ENCODE measurements around the gene CTXN1.
A peak's percentile ranks its signal among the peaks of the same experiment; 100 is the strongest.

The CTXN1 gene

GRCh38 chr19:7912697-7913564 lies 13.0 kb downstream of the CTXN1 start:
- DNase-seq = no peak

DNA sequence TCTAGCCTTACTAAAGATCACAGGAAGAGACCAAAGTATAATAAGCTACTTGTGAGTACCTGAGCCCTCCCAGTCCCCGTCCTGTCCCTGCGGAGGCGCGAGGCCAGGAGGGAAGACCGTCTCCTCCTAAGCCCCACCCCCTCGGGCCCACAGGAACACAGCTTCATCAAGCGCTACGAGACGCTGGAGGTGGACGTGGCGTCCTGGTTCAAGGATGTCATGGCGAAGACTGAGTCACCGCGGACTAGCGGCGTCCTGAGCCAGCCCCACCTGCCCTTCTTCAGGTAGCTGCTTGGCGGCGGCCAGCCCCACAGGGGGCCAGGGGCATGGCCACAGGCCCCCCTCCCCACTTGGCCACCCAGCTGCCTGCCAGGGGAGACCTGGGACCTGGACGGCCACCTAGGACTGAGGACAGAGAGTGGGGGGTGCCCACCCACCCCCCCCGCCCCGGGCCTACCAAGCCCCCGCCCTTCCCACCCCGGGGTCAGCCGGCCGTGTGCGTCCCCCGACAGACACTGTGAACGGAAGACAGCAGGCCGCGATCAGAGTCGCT lies 13.7 kb downstream of the CTXN1 start:
- DNase-seq = no peak

- DNase-seq = no peak
Observed at GRCh38 chr19:7911508-7912143, 14.3 kb downstream of the CTXN1 start.

GRCh38 chr19:7910321-7911161 lies 15.4 kb downstream of the CTXN1 start:
- no peak for DNase-seq

DNA sequence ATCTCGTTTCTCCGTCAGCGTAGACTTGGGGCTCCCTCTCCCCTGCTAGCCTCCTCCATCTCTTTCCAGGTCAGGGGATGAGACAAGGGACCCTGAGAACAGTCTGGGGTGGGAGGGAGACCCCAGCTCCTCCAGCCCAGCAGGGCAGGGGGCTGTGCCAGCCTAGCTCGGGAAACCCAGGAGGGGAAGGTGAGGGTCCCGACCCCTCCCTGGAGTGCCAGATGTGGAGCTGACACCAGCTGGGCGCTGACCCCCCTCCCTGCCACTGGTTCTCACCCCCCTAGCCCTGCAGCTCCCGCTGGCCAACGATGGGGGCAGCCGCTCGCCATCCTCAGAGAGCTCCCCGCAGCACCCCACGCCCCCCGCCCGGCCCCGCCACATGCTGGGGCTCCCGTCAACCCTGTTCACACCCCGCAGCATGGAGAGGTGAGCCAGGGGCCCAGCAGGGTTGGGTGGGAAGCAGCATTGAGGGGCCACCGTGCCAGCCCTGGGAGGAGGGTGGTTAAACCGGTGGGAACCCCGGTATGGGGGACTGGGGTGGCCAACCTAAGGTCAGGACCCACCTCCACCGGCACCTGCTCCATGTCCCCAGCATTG lies 16.4 kb downstream of the CTXN1 start:
- DNase-seq = no peak

- DNase-seq = no peak
Observed at GRCh38 chr19:7908742-7909461, 17.0 kb downstream of the CTXN1 start.

- no peak for DNase-seq
Observed at GRCh38 chr19:7908078-7908699, 17.7 kb downstream of the CTXN1 start.

GRCh38 chr19:7907544-7907943 lies 18.4 kb downstream of the CTXN1 start:
- DNase-seq = no peak

DNA sequence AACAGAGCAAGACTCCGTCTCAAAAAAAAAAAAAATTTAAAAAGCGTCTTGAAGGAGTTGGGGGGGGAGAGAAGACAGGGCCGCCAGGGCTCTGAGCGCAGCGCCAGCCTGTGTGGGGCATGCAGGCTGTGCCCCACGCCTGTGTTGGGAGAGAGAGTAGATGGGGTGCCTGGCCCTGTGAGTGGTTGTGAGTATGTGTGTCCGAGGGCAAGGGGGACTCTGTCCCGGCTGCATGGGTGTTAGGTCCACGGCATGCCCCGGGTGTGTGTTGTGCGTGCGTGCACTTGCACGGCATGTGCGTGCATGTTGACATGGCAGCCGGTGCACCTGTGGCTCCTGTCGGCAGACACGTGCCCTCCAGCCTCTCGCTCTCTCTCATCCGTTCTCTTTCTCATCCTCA lies 18.8 kb downstream of the CTXN1 start:
- DNase-seq = no peak

DNA sequence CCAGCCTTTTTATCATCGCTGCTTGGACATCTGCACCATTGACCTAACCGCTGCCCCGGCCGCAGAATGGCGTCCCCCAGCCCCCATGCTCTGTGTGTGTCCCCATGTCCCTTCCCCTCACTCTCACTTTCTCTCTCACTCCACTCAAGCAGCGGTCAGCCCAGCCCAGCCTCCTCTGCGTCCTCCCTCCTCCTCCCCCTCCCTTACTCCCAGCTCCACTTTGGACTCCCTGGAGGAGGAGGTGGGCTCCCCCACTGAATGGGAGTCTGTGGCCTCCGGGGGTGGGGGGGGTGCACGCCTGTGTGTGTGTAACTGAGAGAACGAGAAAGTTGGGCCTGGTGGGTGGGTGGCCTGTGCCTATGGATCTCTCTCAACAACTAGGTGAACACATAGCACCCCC lies 20.1 kb downstream of the CTXN1 start:
- no peak for DNase-seq

GRCh38 chr19:7905268-7905667 lies 20.7 kb downstream of the CTXN1 start:
- DNase-seq = no peak

DNA sequence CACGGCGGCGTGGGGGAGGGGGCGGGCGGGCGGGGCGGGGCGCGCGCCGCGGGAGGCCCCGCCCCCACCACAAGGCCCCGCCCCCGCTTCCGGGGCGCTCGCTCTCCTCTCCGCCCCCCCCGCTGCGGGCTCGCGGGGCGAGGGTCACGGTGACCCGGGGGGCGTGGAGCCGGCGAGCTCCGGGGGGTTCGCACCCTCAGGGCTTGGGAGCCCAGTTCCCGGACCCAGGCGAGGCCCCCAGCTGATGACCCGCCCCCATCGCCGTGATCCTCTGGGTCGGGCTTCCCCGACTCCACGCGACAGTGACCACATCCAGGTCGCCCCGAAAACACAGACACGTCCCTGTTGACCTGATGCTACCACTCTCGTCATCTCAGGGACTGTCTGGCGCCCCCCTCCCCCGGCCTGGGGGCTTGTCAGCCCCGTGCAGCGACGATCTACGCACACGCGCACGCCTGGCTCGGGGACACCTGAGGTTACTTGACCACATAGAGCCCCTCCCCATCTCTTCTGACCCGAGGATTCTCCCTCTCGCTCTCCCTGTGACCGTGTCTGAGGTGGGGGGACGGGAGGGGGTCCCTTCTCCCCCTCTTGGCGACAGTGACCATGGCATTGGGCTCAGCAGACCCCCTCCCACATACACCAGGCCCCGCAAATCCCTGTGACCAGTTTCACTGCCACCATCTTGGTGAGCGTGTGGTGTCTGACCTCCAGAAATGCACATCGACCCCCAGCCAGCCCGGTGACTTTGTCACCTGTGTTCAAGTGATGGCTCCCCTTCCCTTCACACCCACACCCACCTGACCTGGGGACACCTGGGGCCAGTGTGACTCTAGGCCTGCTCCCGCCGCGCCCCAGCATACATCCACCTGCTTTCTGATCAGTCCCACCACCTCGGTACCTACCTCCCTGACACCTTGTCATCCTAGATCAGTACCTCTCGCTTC lies 21.6 kb downstream of the CTXN1 start:
- no peak for DNase-seq

DNA sequence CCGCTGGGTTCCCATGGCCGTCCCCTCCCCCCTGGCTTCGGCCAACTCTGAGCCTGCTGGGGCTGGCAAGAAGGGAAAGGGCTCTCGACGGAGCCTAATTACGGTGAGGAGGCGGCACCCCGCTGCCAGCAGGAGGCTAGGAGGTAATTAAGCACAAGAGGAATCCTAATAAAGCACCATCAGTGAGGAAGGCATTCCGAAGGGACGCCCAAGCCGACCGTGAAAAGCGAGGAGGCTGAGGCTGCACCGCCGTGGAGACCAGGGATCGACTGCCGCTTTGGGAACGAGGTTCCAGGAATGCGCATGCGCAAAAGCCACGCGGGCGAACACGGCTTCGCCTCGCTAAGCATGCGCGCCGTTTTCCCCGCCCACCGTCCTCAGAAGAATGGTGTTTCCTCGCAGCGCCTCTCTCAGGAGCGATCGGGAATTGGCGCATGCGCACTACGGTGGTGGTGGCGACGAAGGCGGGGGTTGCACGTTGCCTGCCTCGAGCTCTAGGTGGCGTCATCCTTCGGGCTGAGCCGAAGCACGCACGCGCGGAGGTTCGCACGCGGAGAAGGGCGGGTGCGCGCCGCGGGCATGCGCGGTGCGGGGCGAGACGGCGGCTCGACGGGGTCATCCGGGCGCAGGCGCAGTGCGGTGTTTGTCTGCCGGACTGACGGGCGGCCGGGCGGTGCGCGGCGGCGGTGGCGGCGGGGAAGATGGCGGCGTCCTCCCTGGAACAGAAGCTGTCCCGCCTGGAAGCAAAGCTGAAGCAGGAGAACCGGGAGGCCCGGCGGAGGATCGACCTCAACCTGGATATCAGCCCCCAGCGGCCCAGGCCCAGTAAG lies 22.5 kb downstream of the CTXN1 start, which contains the start of gene MAP2K7:
Gene MAP2K7, plus strand, starts transcription at position 634 of the 830 bp plus-strand sequence. Its CDS starts 68 bp downstream, at position 702.
- DNase-seq = peak; percentile 99

DNA sequence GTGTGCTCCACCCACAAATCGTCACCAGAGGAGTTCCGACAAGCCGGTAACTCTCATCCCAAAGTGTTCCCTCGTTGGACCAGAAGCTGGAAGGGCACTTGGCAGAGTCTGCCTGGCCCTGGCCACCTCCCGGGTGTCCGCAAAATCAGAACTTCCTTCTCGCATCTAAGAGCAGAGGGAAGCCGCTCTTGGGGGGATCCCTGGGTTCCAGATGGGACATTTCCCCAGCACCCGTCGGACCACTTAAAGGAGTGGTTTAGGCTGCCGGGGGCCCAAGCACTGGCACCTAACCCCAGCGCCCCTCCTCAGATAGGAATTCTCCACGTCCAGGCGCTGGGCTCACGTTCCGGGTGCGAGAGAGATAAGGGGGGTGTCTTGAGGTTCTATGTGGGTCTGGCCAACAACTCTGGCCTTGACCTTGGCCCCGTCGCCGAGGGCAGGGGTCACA lies 23.1 kb downstream of the CTXN1 start:
- DNase-seq = no peak

DNA sequence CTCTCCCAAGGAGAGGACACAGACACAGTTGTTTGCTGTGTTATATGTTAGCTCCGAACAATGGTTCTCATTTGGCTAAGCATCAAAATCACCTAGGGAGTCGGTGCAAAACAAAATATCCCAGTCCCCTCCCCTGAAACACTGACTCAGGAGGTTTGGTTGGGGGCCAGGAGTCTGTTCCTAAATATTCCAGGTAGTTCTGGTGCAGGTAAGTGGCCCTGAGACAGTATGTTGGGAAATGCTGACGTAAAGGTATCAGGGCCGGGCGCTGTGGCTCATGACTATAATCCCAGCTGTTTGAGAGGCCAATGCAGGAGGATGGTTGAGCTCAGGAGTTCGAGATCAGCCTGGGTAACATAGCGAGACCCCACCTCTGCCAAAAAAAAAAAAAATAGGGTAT lies 24.6 kb downstream of the CTXN1 start:
- no peak for DNase-seq

DNA sequence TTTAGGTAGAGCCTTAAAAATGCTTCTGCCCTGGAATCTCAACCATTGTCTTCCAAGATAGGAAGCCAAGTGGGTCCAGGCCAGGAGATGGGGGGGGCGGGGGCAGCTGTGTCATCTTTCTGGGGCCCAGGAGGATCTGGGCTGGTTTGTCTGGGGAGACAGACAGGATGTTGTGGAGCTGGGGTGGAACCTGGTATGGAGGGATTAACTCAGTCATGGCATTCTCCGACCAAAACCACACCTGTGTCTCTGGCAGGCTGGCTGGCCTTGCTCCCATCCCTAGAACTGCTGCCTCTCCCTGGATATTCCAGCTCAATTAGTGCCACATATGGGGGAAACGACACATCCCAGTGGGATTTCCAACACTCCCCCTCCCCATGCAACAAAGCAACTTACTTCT lies 25.0 kb downstream of the CTXN1 start:
- DNase-seq = no peak

- no peak for DNase-seq
Observed at GRCh38 chr19:7900401-7900870, 25.5 kb downstream of the CTXN1 start.

GRCh38 chr19:7899751-7900378 lies 26.1 kb downstream of the CTXN1 start:
- no peak for DNase-seq

GRCh38 chr19:7898967-7899366 lies 27.0 kb downstream of the CTXN1 start:
- no peak for DNase-seq
